Astrocyte of the spinal cord (primary cell): ENCODE measurements around the gene ATP6V1G2.

Experiments
- DNase-seq: peaks from one replicate; pipeline ENCODE4 v3.0.0; 2011; ENCODE audit warnings: low read depth, low spot score
- H3K4me3 ChIP-seq: 2 replicates; pipeline ENCODE4 v1.5.1; 2011; ENCODE audit warnings: low read depth, mild to moderate bottlenecking, low read length, moderate library complexity
- in situ Hi-C: cut with HindIII; loops from 2 replicates; pipeline ENCODE4 v1.10.0; 2017; ENCODE audit warnings: low sequenced_read_pairs
- TF ChIP-seq, protein P1 (sequence below): IDR thresholded peaks from 2 replicates; pipeline ENCODE4 v1.5.1; 2012; ENCODE audit warnings: low read depth, mild to moderate bottlenecking, low read length, inconsistent platforms

ATP6V1G2 gene

GRCh38 chr6:31579546-31580437 lies 33.4 kb upstream of the ATP6V1G2 start:
- H3K4me3 ChIP-seq = no peak overlapping the region
- in situ Hi-C loops = no loop called here

DNA sequence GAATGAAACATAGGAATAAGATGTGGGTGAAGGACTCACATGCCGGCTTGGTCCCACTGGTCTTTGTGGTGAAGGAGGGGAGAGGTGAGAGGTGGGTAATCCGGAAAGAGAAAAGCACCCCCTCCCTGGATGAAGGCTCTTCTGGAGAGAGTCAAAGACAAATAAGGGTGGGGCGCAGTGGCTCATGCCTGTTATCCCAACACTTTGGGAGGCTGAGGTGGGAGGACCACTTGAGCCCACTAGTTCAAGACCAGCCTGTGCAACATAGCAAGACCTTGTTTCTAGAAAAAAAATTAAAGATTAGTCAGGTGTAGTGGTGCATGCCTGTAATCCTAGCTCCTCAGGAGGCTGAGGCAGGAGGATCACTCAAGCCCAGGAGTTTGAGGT lies 32.7 kb upstream of the ATP6V1G2 start:
- TF ChIP-seq, protein P1, sequence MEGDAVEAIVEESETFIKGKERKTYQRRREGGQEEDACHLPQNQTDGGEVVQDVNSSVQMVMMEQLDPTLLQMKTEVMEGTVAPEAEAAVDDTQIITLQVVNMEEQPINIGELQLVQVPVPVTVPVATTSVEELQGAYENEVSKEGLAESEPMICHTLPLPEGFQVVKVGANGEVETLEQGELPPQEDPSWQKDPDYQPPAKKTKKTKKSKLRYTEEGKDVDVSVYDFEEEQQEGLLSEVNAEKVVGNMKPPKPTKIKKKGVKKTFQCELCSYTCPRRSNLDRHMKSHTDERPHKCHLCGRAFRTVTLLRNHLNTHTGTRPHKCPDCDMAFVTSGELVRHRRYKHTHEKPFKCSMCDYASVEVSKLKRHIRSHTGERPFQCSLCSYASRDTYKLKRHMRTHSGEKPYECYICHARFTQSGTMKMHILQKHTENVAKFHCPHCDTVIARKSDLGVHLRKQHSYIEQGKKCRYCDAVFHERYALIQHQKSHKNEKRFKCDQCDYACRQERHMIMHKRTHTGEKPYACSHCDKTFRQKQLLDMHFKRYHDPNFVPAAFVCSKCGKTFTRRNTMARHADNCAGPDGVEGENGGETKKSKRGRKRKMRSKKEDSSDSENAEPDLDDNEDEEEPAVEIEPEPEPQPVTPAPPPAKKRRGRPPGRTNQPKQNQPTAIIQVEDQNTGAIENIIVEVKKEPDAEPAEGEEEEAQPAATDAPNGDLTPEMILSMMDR = no peak
- in situ Hi-C loops = no loop called here
- H3K4me3 ChIP-seq = no peak overlapping the region
- no peak for DNase-seq

More at GRCh38 chr6:31579546-31580437, 33.4 kb upstream of the ATP6V1G2 start:
- TF ChIP-seq, protein P1 = no peak
- DNase-seq = no peak

DNA sequence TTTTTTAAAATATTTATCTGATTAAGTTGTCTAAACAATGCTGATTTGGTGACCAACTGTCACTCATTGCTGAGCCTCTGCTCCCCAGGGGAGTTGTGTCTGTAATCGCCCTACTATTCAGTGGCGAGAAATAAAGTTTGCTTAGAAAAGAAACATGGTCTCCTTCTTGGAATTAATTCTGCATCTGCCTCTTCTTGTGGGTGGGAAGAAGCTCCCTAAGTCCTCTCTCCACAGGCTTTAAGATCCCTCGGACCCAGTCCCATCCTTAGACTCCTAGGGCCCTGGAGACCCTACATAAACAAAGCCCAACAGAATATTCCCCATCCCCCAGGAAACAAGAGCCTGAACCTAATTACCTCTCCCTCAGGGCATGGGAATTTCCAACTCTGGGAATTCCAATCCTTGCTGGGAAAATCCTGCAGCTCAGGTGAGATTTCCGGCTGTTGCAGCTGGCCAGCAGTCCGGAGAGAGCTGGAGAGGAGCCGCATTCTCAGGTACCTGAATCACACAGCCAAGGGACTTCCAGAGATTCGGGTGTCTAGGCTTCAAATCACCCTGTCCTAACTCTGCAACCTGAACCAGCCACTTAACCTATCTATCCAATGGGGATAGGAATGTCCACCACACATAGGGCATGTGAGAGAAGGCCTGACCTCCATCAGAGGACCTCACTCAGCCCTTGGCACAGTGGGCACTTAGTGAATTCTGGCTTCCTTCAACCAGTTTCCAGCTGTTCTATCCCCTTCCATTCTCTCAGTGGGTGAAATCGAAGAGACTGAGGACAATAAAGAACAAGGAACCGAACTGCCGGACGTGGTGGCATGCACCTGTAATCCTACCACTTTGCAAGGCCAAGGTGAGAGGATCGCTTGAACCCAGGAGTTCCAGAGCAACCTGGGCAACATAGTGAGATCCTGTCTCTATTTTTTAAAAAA lies 32.0 kb upstream of the ATP6V1G2 start:
- DNase-seq = no peak
- TF ChIP-seq, protein P1 = no peak
- in situ Hi-C loops = no loop called here

DNA sequence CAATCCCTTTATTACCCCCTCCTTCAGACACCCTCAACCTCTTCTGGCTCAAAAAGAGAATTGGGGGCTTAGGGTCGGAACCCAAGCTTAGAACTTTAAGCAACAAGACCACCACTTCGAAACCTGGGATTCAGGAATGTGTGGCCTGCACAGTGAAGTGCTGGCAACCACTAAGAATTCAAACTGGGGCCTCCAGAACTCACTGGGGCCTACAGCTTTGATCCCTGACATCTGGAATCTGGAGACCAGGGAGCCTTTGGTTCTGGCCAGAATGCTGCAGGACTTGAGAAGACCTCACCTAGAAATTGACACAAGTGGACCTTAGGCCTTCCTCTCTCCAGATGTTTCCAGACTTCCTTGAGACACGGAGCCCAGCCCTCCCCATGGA lies 31.2 kb upstream of the ATP6V1G2 start:
- H3K4me3 ChIP-seq = no peak overlapping the region
- no peak for DNase-seq

More for the DNA sequence above, 32.0 kb upstream of the ATP6V1G2 start:
- H3K4me3 ChIP-seq = no peak overlapping the region

GRCh38 chr6:31576897-31577578 lies 30.6 kb upstream of the ATP6V1G2 start:
- in situ Hi-C loops = no loop called here
- DNase-seq = no peak
- TF ChIP-seq, protein P1 = no peak
- no peak overlapping the region for H3K4me3 ChIP-seq

More for the DNA sequence above, 31.2 kb upstream of the ATP6V1G2 start:
- TF ChIP-seq, protein P1 = no peak
- in situ Hi-C loops = no loop called here
